HEK293 (cell line): ENCODE data around the gene FAM131B.

ENCODE experiments used
- KLF16 ChIP-seq: fragments of 450-650 bp; formaldehyde crosslinking; IDR thresholded peaks from 2 replicates; pipeline ENCODE4 v1.5.1; 2017; ENCODE audit warnings: missing biosample characterization, missing genetic modification characterization
- ZNF121 ChIP-seq: fragments of 450-650 bp; formaldehyde crosslinking; IDR thresholded peaks from 2 replicates; pipeline ENCODE4 v1.5.1; 2016; ENCODE audit warnings: missing biosample characterization, missing genetic modification characterization
- ZNF350 ChIP-seq: fragments of 450-650 bp; formaldehyde crosslinking; IDR thresholded peaks from 2 replicates; pipeline ENCODE4 v1.5.0; 2017; ENCODE audit warnings: missing biosample characterization, mild to moderate bottlenecking, missing genetic modification characterization
- ZNF549 ChIP-seq: fragments of 450-650 bp; IDR thresholded peaks from 2 replicates; pipeline ENCODE4 v1.5.1; 2018; ENCODE audit warnings: missing biosample characterization, missing genetic modification characterization, mild to moderate bottlenecking, inconsistent platforms, moderate library complexity
- ZNF664 ChIP-seq: fragments of 450-650 bp; formaldehyde crosslinking; IDR thresholded peaks from 2 replicates; pipeline ENCODE4 v1.5.1; 2016; ENCODE audit warnings: missing biosample characterization, missing genetic modification characterization
- ZNF707 ChIP-seq: fragments of 450-650 bp; formaldehyde crosslinking; IDR thresholded peaks from 2 replicates; pipeline ENCODE4 v1.5.1; 2016; ENCODE audit warnings: missing biosample characterization, missing genetic modification characterization
- ZNF768 ChIP-seq: fragments of 450-650 bp; formaldehyde crosslinking; IDR thresholded peaks from 2 replicates; pipeline ENCODE4 v1.5.1; 2018; ENCODE audit warnings: missing biosample characterization, mild to moderate bottlenecking, missing genetic modification characterization
- TF ChIP-seq, protein P1 (sequence below): fragments of 450-650 bp; formaldehyde crosslinking; IDR thresholded peaks from 2 replicates; pipeline ENCODE4 v1.5.1; 2016; ENCODE audit warnings: missing biosample characterization, missing genetic modification characterization
- TF ChIP-seq, protein P2 (sequence below): fragments of 450-650 bp; formaldehyde crosslinking; IDR thresholded peaks from 2 replicates; pipeline ENCODE4 v1.5.1; 2016; ENCODE audit warnings: missing biosample characterization, missing genetic modification characterization
- TF ChIP-seq, protein P3 (sequence below): fragments of 450-650 bp; formaldehyde crosslinking; IDR thresholded peaks from 2 replicates; pipeline ENCODE4 v1.5.1; 2016; ENCODE audit warnings: missing biosample characterization, missing genetic modification characterization
- TF ChIP-seq, protein P4 (sequence below): fragments of 450-650 bp; formaldehyde crosslinking; IDR thresholded peaks from 2 replicates; pipeline ENCODE4 v1.5.1; 2016; ENCODE audit warnings: missing biosample characterization, missing genetic modification characterization
- TF ChIP-seq, protein P5 (sequence below): fragments of 450-650 bp; formaldehyde crosslinking; IDR thresholded peaks from 2 replicates; pipeline ENCODE4 v1.5.1; 2016; ENCODE audit warnings: missing biosample characterization, missing genetic modification characterization, borderline replicate concordance
- TF ChIP-seq, protein P6 (sequence below): fragments of 450-650 bp; IDR thresholded peaks from 2 replicates; pipeline ENCODE4 v1.5.1; 2018; ENCODE audit warnings: missing biosample characterization, mild to moderate bottlenecking, missing genetic modification characterization

DNA sequence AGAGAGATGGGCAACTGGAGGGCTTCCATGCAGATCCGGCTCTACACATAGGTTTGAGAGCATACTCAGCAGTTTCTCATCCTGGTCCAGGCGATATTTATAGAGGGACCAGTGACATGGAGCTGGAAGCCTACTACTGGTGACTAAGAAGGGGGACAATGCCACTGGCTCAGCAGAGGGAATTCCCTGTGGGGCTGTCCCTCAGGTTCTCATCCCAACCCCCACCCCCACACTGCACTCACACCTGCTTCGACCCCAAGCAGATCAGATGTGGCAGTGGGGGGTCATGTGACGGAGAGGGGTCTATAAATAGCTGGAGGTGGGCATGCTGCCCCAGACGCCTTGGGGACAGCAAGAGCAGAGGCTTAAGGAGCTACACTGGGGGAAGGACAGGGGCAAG lies 46.7 kb downstream of the FAM131B start, which contains the start of gene CLCN1:
- TF ChIP-seq, protein P1, sequence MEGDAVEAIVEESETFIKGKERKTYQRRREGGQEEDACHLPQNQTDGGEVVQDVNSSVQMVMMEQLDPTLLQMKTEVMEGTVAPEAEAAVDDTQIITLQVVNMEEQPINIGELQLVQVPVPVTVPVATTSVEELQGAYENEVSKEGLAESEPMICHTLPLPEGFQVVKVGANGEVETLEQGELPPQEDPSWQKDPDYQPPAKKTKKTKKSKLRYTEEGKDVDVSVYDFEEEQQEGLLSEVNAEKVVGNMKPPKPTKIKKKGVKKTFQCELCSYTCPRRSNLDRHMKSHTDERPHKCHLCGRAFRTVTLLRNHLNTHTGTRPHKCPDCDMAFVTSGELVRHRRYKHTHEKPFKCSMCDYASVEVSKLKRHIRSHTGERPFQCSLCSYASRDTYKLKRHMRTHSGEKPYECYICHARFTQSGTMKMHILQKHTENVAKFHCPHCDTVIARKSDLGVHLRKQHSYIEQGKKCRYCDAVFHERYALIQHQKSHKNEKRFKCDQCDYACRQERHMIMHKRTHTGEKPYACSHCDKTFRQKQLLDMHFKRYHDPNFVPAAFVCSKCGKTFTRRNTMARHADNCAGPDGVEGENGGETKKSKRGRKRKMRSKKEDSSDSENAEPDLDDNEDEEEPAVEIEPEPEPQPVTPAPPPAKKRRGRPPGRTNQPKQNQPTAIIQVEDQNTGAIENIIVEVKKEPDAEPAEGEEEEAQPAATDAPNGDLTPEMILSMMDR, result no peak
- TF ChIP-seq, protein P2, sequence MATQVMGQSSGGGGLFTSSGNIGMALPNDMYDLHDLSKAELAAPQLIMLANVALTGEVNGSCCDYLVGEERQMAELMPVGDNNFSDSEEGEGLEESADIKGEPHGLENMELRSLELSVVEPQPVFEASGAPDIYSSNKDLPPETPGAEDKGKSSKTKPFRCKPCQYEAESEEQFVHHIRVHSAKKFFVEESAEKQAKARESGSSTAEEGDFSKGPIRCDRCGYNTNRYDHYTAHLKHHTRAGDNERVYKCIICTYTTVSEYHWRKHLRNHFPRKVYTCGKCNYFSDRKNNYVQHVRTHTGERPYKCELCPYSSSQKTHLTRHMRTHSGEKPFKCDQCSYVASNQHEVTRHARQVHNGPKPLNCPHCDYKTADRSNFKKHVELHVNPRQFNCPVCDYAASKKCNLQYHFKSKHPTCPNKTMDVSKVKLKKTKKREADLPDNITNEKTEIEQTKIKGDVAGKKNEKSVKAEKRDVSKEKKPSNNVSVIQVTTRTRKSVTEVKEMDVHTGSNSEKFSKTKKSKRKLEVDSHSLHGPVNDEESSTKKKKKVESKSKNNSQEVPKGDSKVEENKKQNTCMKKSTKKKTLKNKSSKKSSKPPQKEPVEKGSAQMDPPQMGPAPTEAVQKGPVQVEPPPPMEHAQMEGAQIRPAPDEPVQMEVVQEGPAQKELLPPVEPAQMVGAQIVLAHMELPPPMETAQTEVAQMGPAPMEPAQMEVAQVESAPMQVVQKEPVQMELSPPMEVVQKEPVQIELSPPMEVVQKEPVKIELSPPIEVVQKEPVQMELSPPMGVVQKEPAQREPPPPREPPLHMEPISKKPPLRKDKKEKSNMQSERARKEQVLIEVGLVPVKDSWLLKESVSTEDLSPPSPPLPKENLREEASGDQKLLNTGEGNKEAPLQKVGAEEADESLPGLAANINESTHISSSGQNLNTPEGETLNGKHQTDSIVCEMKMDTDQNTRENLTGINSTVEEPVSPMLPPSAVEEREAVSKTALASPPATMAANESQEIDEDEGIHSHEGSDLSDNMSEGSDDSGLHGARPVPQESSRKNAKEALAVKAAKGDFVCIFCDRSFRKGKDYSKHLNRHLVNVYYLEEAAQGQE (tag by site-specific recombination), result no peak
- TF ChIP-seq ZNF768 (tag by site-specific recombination), result no peak
- TF ChIP-seq, protein P3, sequence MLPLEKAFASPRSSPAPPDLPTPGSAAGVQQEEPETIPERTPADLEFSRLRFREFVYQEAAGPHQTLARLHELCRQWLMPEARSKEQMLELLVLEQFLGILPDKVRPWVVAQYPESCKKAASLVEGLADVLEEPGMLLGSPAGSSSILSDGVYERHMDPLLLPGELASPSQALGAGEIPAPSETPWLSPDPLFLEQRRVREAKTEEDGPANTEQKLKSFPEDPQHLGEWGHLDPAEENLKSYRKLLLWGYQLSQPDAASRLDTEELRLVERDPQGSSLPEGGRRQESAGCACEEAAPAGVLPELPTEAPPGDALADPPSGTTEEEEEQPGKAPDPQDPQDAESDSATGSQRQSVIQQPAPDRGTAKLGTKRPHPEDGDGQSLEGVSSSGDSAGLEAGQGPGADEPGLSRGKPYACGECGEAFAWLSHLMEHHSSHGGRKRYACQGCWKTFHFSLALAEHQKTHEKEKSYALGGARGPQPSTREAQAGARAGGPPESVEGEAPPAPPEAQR, result no peak
- no peak for TF ChIP-seq ZNF350 (tag by site-specific recombination)
- no peak for TF ChIP-seq ZNF707 (tag by site-specific recombination)
- TF ChIP-seq, protein P4, sequence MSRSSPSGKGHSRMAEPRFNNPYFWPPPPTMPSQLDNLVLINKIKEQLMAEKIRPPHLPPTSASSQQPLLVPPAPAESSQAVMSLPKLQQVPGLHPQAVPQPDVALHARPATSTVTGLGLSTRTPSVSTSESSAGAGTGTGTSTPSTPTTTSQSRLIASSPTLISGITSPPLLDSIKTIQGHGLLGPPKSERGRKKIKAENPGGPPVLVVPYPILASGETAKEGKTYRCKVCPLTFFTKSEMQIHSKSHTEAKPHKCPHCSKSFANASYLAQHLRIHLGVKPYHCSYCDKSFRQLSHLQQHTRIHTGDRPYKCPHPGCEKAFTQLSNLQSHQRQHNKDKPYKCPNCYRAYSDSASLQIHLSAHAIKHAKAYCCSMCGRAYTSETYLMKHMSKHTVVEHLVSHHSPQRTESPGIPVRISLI, result no peak
- TF ChIP-seq ZNF549, result no peak
- no peak for TF ChIP-seq KLF16
- TF ChIP-seq, protein P5, sequence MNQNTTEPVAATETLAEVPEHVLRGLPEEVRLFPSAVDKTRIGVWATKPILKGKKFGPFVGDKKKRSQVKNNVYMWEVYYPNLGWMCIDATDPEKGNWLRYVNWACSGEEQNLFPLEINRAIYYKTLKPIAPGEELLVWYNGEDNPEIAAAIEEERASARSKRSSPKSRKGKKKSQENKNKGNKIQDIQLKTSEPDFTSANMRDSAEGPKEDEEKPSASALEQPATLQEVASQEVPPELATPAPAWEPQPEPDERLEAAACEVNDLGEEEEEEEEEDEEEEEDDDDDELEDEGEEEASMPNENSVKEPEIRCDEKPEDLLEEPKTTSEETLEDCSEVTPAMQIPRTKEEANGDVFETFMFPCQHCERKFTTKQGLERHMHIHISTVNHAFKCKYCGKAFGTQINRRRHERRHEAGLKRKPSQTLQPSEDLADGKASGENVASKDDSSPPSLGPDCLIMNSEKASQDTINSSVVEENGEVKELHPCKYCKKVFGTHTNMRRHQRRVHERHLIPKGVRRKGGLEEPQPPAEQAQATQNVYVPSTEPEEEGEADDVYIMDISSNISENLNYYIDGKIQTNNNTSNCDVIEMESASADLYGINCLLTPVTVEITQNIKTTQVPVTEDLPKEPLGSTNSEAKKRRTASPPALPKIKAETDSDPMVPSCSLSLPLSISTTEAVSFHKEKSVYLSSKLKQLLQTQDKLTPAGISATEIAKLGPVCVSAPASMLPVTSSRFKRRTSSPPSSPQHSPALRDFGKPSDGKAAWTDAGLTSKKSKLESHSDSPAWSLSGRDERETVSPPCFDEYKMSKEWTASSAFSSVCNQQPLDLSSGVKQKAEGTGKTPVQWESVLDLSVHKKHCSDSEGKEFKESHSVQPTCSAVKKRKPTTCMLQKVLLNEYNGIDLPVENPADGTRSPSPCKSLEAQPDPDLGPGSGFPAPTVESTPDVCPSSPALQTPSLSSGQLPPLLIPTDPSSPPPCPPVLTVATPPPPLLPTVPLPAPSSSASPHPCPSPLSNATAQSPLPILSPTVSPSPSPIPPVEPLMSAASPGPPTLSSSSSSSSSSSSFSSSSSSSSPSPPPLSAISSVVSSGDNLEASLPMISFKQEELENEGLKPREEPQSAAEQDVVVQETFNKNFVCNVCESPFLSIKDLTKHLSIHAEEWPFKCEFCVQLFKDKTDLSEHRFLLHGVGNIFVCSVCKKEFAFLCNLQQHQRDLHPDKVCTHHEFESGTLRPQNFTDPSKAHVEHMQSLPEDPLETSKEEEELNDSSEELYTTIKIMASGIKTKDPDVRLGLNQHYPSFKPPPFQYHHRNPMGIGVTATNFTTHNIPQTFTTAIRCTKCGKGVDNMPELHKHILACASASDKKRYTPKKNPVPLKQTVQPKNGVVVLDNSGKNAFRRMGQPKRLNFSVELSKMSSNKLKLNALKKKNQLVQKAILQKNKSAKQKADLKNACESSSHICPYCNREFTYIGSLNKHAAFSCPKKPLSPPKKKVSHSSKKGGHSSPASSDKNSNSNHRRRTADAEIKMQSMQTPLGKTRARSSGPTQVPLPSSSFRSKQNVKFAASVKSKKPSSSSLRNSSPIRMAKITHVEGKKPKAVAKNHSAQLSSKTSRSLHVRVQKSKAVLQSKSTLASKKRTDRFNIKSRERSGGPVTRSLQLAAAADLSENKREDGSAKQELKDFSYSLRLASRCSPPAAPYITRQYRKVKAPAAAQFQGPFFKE (tag by site-specific recombination), result no peak
- no peak for TF ChIP-seq ZNF664 (tag by site-specific recombination)
- no peak for TF ChIP-seq ZNF121 (tag by site-specific recombination)
- TF ChIP-seq, protein P6, sequence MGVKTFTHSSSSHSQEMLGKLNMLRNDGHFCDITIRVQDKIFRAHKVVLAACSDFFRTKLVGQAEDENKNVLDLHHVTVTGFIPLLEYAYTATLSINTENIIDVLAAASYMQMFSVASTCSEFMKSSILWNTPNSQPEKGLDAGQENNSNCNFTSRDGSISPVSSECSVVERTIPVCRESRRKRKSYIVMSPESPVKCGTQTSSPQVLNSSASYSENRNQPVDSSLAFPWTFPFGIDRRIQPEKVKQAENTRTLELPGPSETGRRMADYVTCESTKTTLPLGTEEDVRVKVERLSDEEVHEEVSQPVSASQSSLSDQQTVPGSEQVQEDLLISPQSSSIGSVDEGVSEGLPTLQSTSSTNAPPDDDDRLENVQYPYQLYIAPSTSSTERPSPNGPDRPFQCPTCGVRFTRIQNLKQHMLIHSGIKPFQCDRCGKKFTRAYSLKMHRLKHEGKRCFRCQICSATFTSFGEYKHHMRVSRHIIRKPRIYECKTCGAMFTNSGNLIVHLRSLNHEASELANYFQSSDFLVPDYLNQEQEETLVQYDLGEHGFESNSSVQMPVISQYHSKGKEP (tag by site-specific recombination), result no peak
